Activated naive CD4-positive, alpha-beta T cell treated with anti-CD3 and anti-CD28 coated beads, Interleukin-2, amount 50 U/mL, for 24 hours (primary cell): ENCODE data around the gene SLFN5.
"Not testable (repeated sequence)": the region's sequence is repeated elsewhere in the genome, so short reads cannot be mapped to it uniquely, and the experiment has no call there.

Experiments used
- H3K27ac Mint-ChIP-seq: one replicate; pipeline ENCODE4 v1.8.0; 2021; ENCODE audit warnings: mild to moderate bottlenecking, mixed read lengths
- H3K27me3 Mint-ChIP-seq: one replicate; pipeline ENCODE4 v1.8.0; 2021; ENCODE audit warnings: mixed read lengths
- H3K36me3 Mint-ChIP-seq: one replicate; pipeline ENCODE4 v1.8.0; 2021; ENCODE audit warnings: mixed read lengths
- H3K4me1 Mint-ChIP-seq: one replicate; pipeline ENCODE4 v1.8.0; 2021; ENCODE audit warnings: mixed read lengths
- H3K4me3 Mint-ChIP-seq: one replicate; pipeline ENCODE4 v1.8.0; 2021; ENCODE audit warnings: mild to moderate bottlenecking, mixed read lengths
- H3K9me3 Mint-ChIP-seq: one replicate; pipeline ENCODE4 v1.8.0; 2021; ENCODE audit warnings: mixed read lengths

The SLFN5 gene

DNA sequence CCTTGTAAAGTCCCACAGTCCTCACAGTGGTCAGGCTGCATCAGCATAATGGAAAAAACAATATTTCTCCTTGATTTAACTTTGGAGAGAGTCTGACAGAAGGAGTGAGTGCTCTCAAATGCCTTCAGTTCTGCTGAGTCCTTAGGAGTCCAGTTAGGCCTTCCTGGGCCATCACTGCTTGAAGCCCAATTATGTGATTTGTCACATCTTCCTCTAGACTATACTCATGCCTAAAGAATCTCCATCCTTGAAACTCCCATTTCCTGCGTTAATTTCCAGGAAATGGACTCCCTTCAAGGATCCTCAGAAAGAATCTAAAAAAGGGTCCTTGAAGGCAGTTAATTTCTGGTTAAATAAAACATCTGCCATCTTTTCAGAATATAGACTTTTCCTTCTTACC is 52.8 kb downstream of the SLFN5 start:
- Mint-ChIP-seq H3K4me1 (peaks cover 10% of the 10 kb centered on the region), H3K36me3 (peaks cover 7% of the 10 kb centered on the region)

DNA sequence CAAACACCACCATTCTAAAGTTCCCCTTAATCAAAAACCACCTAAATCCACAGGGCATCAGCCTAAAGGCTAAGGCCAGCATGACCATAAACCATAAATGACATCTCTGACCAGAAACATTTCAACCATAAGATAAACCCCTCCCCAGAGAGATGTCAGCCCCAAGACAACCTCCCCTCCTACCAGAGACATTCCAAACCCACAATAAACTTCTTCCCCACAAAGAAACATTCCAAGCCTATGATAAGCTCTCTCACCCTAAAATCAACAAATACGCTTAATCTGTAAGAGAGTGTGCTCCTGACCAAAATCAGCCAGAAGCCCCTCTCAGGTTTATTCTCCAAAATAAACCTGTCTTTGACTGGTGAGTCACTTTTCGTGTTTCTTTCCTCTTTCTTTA is 54.8 kb downstream of the SLFN5 start:
- Mint-ChIP-seq H3K9me3 (peaks cover 11% of the 10 kb centered on the region), H3K36me3 (peaks cover 10% of the 10 kb centered on the region), H3K4me1 (peaks cover 6% of the 10 kb centered on the region), H3K27ac (no peak overlapping the region), H3K4me3 (no peak overlapping the region), H3K27me3 (no peaks in the 10 kb centered on the region)

More for the DNA sequence above, 52.8 kb downstream of the SLFN5 start:
- no peak overlapping the region for H3K27ac Mint-ChIP-seq
- no peaks in the 10 kb centered on the region for H3K27me3 Mint-ChIP-seq
- no peak overlapping the region for H3K4me3 Mint-ChIP-seq
- H3K9me3 Mint-ChIP-seq = peaks cover 6% of the 10 kb centered on the region

DNA sequence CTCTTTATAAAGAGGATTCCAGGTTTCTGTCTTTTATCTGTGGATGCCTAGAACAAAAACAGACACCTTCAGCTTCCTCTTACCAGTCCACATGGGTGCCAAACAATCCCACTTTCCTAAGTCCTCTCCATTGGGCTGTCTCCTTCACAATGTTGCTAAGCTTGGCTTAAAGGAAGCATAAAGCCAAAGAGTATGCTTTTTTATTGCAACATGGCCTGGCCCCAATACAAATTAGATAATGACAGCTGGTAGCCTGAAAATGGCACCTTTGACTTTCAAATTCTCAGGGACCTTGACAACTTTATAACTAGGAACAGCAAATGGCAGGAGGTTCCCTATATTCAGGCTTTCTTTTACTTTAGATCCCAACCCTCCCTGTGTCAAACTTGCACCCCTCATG is 55.8 kb downstream of the SLFN5 start:
- Mint-ChIP-seq H3K27ac (no peak overlapping the region), H3K9me3 (peaks cover 11% of the 10 kb centered on the region), H3K4me1 (peaks cover 6% of the 10 kb centered on the region), H3K36me3 (peaks cover 10% of the 10 kb centered on the region), H3K27me3 (no peaks in the 10 kb centered on the region), H3K4me3 (no peak overlapping the region)

DNA sequence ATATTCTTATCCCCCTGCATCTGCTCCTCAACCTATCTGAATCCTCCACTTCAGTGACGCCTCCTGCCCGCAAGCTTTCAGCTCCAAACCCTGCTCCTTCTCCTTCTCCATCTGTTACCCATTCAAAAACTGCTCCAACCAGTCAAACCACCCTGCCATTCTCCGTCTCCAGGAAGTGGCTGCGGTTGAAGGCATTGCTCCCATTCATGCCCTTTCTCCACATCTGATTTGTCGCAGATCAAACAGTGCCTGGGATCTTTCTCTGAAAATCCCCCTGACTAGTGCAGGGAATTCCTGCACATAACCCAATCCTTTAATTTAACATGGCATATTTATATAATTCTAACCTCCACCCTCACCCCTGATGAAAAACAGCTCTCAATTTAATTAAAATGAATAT is 56.3 kb downstream of the SLFN5 start:
- H3K27me3 Mint-ChIP-seq = no peaks in the 10 kb centered on the region

DNA sequence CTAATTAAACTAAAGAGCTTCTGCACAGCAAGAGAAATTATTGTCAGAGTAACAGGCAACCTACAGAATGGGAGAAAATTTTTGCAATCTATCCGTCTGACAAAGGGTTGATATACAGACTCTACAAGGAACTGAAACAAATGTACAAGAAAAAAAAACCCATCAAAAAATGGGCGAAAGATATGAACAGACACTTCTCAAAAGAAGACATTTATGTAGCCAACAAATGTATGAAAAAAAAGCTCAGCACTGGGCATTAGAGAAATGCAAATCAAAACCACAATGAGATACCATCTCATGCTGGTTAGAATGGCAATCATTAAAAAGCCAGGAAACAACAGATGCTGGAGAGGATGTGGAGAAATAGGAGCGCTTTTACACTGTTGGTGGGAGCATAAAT is 66.5 kb downstream of the SLFN5 start:
- H3K27me3 Mint-ChIP-seq, H3K9me3 Mint-ChIP-seq, H3K36me3 Mint-ChIP-seq: not testable (repeated sequence)
- Mint-ChIP-seq H3K4me1 (peaks cover 38% of the 10 kb centered on the region), H3K27ac (peak overlapping the region; percentile 71), H3K4me3 (peak overlapping the region; percentile 12)

More for the DNA sequence above, 56.3 kb downstream of the SLFN5 start:
- no peak overlapping the region for H3K4me3 Mint-ChIP-seq
- peaks cover 11% of the 10 kb centered on the region for H3K9me3 Mint-ChIP-seq
- H3K36me3 Mint-ChIP-seq = peaks cover 12% of the 10 kb centered on the region
- peaks cover 6% of the 10 kb centered on the region for H3K4me1 Mint-ChIP-seq
- H3K27ac Mint-ChIP-seq = peak overlapping the region; percentile 26

DNA sequence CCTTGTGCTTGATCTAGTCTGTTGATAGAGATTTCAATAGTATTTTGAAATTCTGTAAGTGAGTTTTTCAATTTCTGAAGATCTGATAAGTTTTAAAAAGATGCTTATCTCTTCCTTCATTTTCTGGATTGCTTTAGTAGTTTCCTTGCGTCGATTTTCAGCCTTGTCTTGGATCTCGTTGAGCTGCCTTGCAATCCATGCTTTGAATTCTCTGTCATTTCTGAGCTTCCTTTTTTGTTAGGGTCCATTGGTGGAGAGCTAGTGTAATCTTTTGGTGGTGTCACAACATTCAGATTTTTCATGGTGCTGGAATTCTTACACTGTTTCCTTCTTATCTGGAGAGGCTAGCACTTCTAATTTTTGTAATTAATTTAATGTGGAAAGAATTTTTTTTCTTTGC is 69.5 kb downstream of the SLFN5 start:
- H3K36me3 Mint-ChIP-seq = peaks cover 2% of the 10 kb centered on the region
- H3K27me3 Mint-ChIP-seq = no peaks in the 10 kb centered on the region
- peak overlapping the region; percentile 85 for H3K27ac Mint-ChIP-seq
- peak overlapping the region; percentile 33 for H3K4me3 Mint-ChIP-seq
- H3K9me3 Mint-ChIP-seq = no peaks in the 10 kb centered on the region
- H3K4me1 Mint-ChIP-seq = peaks cover 59% of the 10 kb centered on the region

DNA sequence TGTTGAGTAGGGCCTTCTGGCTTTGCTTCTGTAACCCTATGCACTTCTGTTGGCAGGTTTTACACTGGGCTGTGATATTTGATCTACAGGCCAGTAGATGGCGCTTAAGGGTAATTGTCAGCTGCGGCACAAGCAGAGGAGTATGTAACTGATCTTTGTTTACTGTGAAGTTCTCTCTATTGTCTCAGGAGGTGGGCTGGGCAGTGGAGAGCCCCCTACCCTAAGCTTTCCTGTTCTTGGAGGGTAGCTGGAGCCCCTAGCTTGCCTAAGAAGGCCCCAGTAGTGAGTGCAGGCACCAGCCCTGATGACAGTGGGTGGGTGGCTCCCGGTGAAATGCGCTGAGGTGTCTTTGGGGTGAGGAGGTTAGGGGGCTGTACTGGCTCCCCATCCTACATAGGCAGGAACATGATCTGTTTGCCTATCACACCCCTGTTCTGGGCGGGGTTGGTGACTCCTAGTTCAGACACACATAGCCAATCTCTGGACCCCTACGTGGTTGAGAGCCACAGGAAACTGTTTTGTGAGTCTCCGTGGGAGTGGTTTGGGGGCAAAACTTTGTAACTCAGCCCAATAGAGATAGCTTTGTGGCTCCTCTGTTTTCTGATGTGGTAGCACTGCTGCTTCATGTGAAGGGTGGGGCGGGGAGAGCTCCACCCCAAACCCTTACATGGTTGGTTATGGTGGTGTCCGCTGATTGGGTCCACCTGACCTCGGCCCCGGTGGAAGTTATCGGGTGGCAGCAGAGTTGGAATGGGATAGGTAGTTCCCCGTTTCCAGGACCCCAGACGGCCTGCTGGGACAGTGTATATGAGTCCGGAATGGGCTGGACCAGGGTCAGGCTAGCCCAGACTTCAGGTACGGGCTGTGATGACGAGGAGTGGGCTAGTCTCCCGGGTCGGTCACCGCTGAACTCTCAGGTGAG is 70.2 kb downstream of the SLFN5 start:
- no peaks in the 10 kb centered on the region for H3K27me3 Mint-ChIP-seq
- peaks cover 63% of the 10 kb centered on the region for H3K4me1 Mint-ChIP-seq
- no peaks in the 10 kb centered on the region for H3K9me3 Mint-ChIP-seq
- peaks cover 2% of the 10 kb centered on the region for H3K36me3 Mint-ChIP-seq
- H3K4me3 Mint-ChIP-seq = peak overlapping the region; percentile 88
- H3K27ac Mint-ChIP-seq = peak overlapping the region; percentile 85

DNA sequence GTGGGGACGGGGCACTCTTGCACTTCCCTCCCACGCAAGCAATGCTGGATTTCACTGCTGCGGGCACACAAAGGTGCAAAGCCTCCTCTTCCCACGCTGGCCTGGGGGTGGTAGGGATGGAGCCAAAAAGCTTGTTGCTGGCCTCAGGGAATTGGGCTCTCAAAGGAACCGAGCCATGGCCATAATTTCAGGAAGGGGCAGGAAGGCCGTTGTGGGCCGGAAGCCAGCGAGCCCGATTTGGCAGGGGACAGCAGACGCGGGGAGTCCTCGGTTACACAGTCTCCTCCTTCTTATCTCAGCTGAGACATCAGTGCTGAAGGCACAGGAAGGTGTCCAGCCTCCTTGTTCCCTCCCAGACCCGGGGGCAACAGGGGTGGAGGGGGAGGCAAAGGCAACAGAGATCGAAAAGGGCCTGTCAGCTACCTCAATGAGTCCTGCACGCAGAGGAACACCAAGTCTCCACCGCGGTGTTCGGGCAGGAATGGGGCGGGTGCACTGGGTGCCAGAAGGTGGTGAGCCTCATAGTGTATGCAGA is 71.1 kb downstream of the SLFN5 start:
- peak overlapping the region; percentile 88 for H3K4me3 Mint-ChIP-seq
- no peaks in the 10 kb centered on the region for H3K9me3 Mint-ChIP-seq
- no peak overlapping the region for H3K27ac Mint-ChIP-seq
- no peaks in the 10 kb centered on the region for H3K27me3 Mint-ChIP-seq
- H3K36me3 Mint-ChIP-seq = peaks cover 2% of the 10 kb centered on the region
- H3K4me1 Mint-ChIP-seq = peaks cover 60% of the 10 kb centered on the region

DNA sequence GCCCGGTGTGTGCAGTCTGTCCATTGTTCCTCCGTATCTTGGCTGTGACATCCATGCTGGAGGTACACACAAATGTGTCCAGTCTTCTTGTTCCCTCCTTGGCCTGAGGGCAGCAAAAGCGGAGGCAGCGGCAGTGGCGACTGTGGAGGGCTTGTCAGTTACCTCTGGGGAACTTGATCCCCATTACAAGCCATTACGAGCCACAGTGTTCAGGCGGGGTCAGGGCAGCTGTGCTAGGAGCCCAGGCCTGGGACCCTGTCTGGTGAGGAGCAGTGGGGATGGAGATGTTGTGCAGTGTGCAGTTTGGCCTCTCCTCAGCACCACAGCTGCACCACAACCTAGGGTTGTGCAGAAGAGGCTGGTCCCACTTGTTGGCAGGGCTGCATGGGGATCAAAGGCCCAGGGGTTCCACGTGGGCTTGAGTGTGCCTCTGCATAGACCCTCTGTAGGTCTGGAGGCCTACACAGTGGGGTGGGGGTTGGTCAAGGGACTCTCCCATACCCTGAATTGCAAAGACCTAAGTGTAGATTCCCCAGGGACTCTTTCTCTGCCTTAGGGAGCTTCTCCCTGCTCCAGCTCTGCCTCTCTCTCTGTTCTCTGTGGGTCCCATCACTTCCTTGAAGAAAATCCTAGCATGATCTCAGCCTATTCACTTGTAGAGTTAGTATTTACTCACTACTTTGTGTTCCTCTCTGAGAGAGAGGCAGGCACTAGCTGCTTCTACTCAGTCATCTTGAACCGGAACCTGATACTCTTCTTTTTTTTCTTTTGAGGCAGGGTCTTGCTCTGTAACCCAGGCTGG is 71.7 kb downstream of the SLFN5 start:
- Mint-ChIP-seq H3K36me3 (no peaks in the 10 kb centered on the region), H3K27ac (peak overlapping the region; percentile 91), H3K4me3 (peak overlapping the region; percentile 66), H3K4me1 (peaks cover 63% of the 10 kb centered on the region), H3K27me3 (no peaks in the 10 kb centered on the region), H3K9me3 (no peaks in the 10 kb centered on the region)

DNA sequence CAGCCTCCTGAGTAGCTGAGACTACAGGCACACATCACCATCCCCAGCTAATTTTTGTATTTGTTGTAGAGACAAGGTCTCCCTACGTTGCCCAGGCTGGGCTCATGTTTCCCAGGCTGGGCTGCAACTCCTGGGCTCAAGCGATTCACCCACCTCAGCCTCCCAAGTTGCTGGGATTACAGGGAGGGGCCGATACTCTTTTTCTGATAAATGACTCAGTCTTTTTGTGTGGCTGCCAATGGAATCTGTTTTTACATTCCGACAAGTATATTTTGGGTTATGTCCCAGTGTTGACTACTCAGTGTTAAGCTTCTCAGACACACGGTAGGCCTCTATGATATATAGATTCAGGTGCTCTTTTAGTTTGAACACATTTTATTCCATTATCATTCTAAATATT is 72.4 kb downstream of the SLFN5 start:
- peaks cover 63% of the 10 kb centered on the region for H3K4me1 Mint-ChIP-seq
- peak overlapping the region; percentile 11 for H3K4me3 Mint-ChIP-seq

DNA sequence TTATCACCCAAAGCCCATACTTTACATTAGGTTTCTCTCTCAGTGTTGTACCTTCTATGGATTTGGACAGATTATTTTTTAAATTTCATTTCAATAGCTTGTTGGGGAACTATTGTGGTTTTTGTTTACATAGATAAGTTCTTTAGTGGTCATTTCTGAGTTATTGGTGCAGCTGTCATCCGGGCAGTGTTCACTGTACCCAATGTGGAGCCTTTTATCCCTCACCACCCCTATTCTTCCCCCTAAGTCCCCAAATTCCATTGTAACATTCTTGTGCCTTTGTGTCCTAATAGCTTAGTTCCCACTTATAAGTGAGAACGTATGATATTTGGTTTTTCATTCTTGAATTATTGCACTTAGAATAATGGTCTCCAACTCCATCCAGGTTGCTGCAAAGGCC is 73.1 kb downstream of the SLFN5 start:
- peaks cover 3% of the 10 kb centered on the region for H3K36me3 Mint-ChIP-seq
- H3K4me3 Mint-ChIP-seq = no peak overlapping the region
- H3K27ac Mint-ChIP-seq = peak overlapping the region; percentile 26
- H3K27me3 Mint-ChIP-seq = no peaks in the 10 kb centered on the region
- peaks cover 63% of the 10 kb centered on the region for H3K4me1 Mint-ChIP-seq
- H3K9me3 Mint-ChIP-seq = no peaks in the 10 kb centered on the region

More for the DNA sequence above, 72.4 kb downstream of the SLFN5 start:
- no peaks in the 10 kb centered on the region for H3K27me3 Mint-ChIP-seq
- H3K36me3 Mint-ChIP-seq = peaks cover 3% of the 10 kb centered on the region
- H3K27ac Mint-ChIP-seq = peak overlapping the region; percentile 47
- H3K9me3 Mint-ChIP-seq = no peaks in the 10 kb centered on the region

DNA sequence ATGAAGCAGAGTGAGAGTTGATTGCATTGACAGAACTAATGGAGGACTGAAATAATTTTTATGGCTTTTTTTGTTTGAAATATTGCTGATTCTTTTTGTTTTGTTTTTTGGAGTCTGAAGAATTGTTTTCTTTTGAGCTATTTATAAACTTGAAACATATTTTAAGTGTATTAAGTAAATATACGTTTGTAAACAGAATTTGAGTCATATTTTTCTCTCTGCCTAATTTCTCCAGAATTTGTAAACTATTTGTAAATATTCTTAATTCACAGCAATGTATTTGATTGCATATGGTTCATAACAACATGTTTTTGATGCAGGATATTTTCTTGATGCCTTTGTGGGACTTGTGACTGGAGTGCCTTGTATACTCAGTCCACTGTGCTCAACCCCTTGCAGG is 79.9 kb downstream of the SLFN5 start:
- H3K4me3 Mint-ChIP-seq = no peak overlapping the region
- H3K27me3 Mint-ChIP-seq = no peaks in the 10 kb centered on the region
- peaks cover 34% of the 10 kb centered on the region for H3K36me3 Mint-ChIP-seq

More for the DNA sequence above, 79.9 kb downstream of the SLFN5 start:
- Mint-ChIP-seq H3K4me1 (peaks cover 21% of the 10 kb centered on the region), H3K27ac (no peak overlapping the region), H3K9me3 (no peaks in the 10 kb centered on the region)
